GM21528 (cell line): Measurements from ENCODE around the gene SFI1.
"Not testable (repeated sequence)": the region's sequence is repeated elsewhere in the genome, so short reads cannot be mapped to it uniquely, and the experiment has no call there.

ENCODE experiments used
- ATAC-seq: cut with Tn5 transposase; IDR thresholded peaks from one replicate; pipeline ENCODE4 v1.9.1; 2021; ENCODE audit warnings: mild to moderate bottlenecking, moderate library complexity; ENCODE audit not compliant: unreplicated experiment, low FRiP score

SFI1 gene

GRCh38 chr22:31586137-31586920 lies 90.0 kb downstream of the SFI1 start:
- no peak for ATAC-seq

GRCh38 chr22:31588970-31589675 lies 92.8 kb downstream of the SFI1 start:
- ATAC-seq, result no peak

DNA sequence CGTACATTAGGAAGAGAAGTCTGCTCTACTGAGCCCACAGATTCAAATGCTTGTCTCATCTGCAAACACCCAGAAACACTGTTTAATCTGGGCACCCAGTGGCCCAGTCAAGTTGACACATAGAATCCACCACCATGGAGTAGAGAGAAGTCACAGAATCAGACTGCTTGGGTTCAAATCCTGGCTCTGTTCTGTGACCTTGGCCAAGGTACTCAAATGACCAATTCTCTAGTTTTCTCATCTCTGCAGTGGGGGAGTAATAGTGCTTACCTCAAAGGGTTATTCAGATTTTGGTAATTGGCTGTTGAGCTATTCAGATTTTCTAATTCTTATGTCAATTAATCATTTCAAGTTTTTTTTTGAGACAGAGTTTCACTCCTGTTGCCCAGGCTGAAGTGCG lies 93.8 kb downstream of the SFI1 start:
- not testable (repeated sequence) for ATAC-seq

GRCh38 chr22:31595271-31595670 lies 98.9 kb downstream of the SFI1 start:
- no peak for ATAC-seq

DNA sequence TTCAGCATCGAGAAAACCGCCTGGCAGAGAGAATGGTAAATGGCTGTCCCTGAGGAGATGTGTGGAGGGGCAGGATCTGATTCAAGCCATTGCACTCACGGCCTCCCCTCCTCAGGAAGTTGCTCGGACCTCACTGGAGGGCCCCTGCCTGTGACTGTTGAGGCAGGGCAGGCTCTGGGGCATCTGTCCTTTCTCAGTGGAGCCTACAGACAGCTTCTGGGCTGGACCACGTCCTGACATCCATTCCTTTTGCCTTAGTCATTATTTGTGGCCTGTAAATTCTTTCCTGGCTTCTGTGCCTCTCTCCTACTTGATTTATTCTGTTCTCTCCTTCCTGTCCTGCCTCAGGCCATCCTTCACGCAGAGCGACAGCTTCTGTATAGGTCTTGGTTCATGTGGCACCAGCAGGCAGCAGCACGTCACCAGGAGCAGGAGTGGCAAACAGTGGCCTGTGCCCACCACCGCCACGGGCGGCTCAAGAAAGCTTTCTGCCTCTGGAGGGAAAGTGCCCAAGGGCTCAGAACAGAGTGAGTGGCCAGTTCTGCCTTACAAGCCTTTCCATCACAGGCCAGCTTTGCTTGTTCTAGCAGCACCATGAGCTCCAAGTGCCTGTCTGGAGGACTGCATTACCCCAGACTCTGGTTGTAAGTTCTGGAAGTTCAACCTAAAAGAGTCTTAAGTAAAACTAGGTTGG lies 106.1 kb downstream of the SFI1 start:
- ATAC-seq, result no peak

- ATAC-seq, result no peak
These were observed 106.8 kb downstream of the SFI1 start for GRCh38 chr22:31603081-31603525.

DNA sequence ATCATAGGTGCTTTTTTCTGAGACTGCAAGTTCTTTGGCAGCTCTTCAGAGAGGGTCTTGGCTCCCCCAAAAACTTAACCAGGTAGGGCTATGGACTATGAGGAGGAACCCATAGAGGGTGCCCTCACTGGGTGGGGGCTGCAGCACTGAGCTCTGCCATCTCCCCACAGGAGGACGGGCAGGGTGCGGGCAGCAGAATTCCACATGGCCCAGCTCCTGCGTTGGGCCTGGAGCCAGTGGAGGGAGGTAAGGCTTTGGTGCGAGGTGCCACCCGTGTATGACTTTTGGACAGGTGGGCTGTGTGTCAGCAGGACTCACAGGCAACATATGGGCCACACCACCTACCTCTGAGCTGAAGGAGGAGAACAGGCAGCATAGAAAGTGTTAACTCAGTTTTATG lies 107.2 kb downstream of the SFI1 start:
- no peak for ATAC-seq

GRCh38 chr22:31604137-31604705 lies 107.9 kb downstream of the SFI1 start:
- no peak for ATAC-seq

GRCh38 chr22:31604746-31605705 lies 108.7 kb downstream of the SFI1 start:
- ATAC-seq, result no peak

GRCh38 chr22:31605851-31606585 lies 109.7 kb downstream of the SFI1 start:
- ATAC-seq, result no peak

DNA sequence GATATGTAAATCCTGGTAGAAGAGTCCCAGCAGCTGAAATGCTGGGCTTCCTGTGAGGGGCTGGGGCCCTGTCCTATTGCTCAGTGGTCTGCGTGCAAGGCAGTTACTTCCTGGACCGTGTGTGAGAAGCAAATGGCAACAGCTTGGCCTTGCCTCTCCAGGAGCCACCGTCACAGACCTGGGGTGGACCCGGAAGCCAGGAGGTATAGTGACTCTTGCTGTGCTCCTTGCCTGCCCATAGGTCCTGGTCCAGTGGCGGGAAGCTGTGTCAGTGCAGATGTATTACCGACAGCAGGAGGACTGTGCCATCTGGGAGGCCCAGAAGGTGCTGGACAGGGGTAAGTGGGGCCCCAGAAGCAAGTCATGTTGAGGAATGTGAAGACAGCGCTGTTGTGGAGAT lies 111.4 kb downstream of the SFI1 start:
- ATAC-seq, result no peak

GRCh38 chr22:31609716-31610115 lies 113.4 kb downstream of the SFI1 start:
- no peak for ATAC-seq

DNA sequence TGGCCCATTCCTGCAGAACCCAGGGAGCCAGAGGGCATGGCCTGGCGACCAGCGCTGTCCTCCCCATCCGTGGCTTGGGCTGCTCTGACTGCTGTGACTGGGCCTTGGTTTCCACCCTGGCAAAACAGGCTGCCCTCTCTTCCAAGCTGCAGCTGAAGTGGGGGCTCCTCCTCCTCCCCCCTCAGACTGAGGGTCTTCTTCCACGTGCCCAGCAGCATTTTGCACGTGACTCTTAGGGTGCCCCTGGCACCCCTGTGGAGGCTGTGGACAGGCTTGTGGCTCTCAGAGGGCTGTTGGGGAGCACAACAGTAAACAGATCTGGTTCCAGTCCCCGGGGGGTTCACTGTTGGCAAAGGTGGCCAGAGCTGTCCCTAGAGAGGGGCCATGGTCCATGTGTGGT lies 114.3 kb downstream of the SFI1 start:
- no peak for ATAC-seq

- ATAC-seq, result no peak
These were observed 114.9 kb downstream of the SFI1 start for GRCh38 chr22:31611061-31611760.

GRCh38 chr22:31612891-31613285 lies 116.6 kb downstream of the SFI1 start:
- no peak for ATAC-seq

GRCh38 chr22:31613286-31613903 lies 117.1 kb downstream of the SFI1 start:
- ATAC-seq, result no peak

- ATAC-seq, result no peak
These were observed 117.6 kb downstream of the SFI1 start for GRCh38 chr22:31613904-31614296.

DNA sequence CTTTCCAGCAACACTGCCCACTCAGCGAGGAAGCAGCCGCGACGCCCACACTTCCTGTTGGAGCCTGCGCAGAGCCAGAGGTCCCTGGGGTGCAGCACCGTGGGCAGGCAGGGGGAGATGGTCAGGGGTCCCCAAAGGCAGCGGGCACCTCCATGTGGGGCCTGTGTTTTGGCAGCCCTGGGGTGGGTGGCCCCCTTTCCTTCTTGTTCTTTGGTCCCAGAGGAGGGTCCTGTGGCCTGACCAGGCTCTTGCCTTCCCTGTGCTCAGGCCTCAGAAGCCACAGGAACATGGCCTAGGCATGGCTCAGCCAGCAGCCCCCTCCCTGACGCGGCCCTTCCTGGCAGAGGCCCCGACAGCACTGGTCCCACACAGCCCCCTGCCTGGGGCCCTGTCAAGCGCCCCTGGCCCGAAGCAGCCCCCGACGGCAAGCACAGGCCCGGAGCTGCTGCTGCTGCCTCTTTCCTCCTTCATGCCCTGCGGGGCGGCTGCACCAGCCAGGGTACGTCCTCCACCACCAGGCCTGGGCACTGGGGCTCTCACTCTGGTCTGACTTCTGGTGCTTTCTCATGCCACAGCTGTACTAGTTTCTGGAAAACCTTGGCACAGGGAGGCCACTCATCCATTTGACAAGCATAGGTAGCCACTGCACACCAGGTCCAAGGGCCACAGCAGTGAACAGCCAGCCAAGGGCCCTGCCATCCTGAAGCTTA lies 118.6 kb downstream of the SFI1 start:
- no peak for ATAC-seq
